WTC11 (cell line): ENCODE results near the gene CCDC9. TPM values are rescaled to one million over a fixed set of nuclear protein-coding genes. Genes with fewer than 3 reads are reported as not detected.

Experiments used
- ATAC-seq: fragments of 200-7000 bp; cut with Tn5 transposase; 2 replicates; pipeline ENCODE4 v1.10.0; 2021; ENCODE audit warnings: mild to moderate bottlenecking, moderate library complexity
- CTCF ChIA-PET: fragments of 300-600 bp; sonication (Branson Sonifier 250); formaldehyde crosslinking; loops from one replicate; lab custom pipeline; 2021; ENCODE audit warnings: antibody characterized with exemption; lab: Charles Lee
- POLR2A ChIA-PET: fragments of 350-600 bp; sonication (Branson Sonifier 250); formaldehyde crosslinking; loops from one replicate; lab custom pipeline; 2021; ENCODE audit warnings: antibody characterized with exemption; lab: Charles Lee
- DNase-seq: peaks from one replicate; pipeline ENCODE4 v3.0.0; 2021; ENCODE audit warnings: low spot score
- H3K27ac Mint-ChIP-seq: 2 replicates; pipeline ENCODE4 v1.8.0; 2021; ENCODE audit warnings: mixed read lengths
- H3K27me3 Mint-ChIP-seq: 2 replicates; pipeline ENCODE4 v1.8.0; 2021; ENCODE audit warnings: low read depth, mild to moderate bottlenecking, moderate library complexity, mixed read lengths
- H3K36me3 Mint-ChIP-seq: 2 replicates; pipeline ENCODE4 v1.8.0; 2021; ENCODE audit warnings: mixed read lengths
- H3K4me1 Mint-ChIP-seq: 2 replicates; pipeline ENCODE4 v1.8.0; 2022; ENCODE audit warnings: mixed read lengths
- H3K4me3 Mint-ChIP-seq: 2 replicates; pipeline ENCODE4 v1.8.0; 2021; ENCODE audit warnings: mild to moderate bottlenecking, moderate library complexity, mixed read lengths
- H3K9me3 Mint-ChIP-seq: 2 replicates; pipeline ENCODE4 v1.8.0; 2021; ENCODE audit warnings: mixed read lengths
- AFF4 ChIP-seq: sonication (generic); formaldehyde crosslinking; IDR thresholded peaks from 2 replicates; pipeline ENCODE4 v1.8.1; 2023; ENCODE audit warnings: mild to moderate bottlenecking, missing genetic modification reagents, borderline replicate concordance
- ATF1 ChIP-seq: sonication (generic); formaldehyde crosslinking; IDR thresholded peaks from 2 replicates; pipeline ENCODE4 v1.8.1; 2023; ENCODE audit warnings: mild to moderate bottlenecking, moderate library complexity, missing genetic modification reagents
- ATF2 ChIP-seq: sonication (generic); formaldehyde crosslinking; IDR thresholded peaks from 2 replicates; pipeline ENCODE4 v1.8.1; 2022; ENCODE audit warnings: low read depth, missing genetic modification reagents, borderline replicate concordance
- ATF3 ChIP-seq: sonication (generic); formaldehyde crosslinking; conservative IDR thresholded peaks from 2 replicates; pipeline ENCODE4 v1.8.1; 2022; ENCODE audit warnings: mild to moderate bottlenecking, missing genetic modification reagents
- ATF6 ChIP-seq: sonication (generic); formaldehyde crosslinking; IDR thresholded peaks from 2 replicates; pipeline ENCODE4 v1.8.1; 2023; ENCODE audit warnings: mild to moderate bottlenecking, missing genetic modification reagents
- ESRRA ChIP-seq: sonication (generic); formaldehyde crosslinking; IDR thresholded peaks from 2 replicates; pipeline ENCODE4 v1.8.1; 2022; ENCODE audit warnings: mild to moderate bottlenecking, missing genetic modification reagents, borderline replicate concordance
- FOXJ3 ChIP-seq: sonication (generic); formaldehyde crosslinking; IDR thresholded peaks from 2 replicates; pipeline ENCODE4 v1.9.0; 2021; ENCODE audit warnings: missing genetic modification reagents, mild to moderate bottlenecking, borderline replicate concordance
- GRHL2 ChIP-seq: fragments of 250-450 bp; sonication (Bioruptor Pico); IDR thresholded peaks from 2 replicates; pipeline ENCODE4 v1.8.0; 2022; ENCODE audit warnings: mild to moderate bottlenecking, moderate library complexity; ENCODE audit not compliant: insufficient replicate concordance, severe bottlenecking
- IRF1 ChIP-seq: sonication (generic); formaldehyde crosslinking; IDR thresholded peaks from 2 replicates; pipeline ENCODE4 v1.8.0; 2023; ENCODE audit warnings: missing genetic modification reagents
- IRF2 ChIP-seq: sonication (generic); formaldehyde crosslinking; IDR thresholded peaks from 2 replicates; pipeline ENCODE4 v1.8.0; 2022; ENCODE audit warnings: low read depth, missing genetic modification reagents, borderline replicate concordance
- MXD4 ChIP-seq: fragments of 250-450 bp; sonication (Bioruptor Pico); IDR thresholded peaks from 2 replicates; pipeline ENCODE4 v1.8.0; 2021; ENCODE audit warnings: mild to moderate bottlenecking, moderate library complexity, borderline replicate concordance
- OVOL2 ChIP-seq: fragments of 250-450 bp; sonication (Bioruptor Pico); IDR thresholded peaks from 2 replicates; pipeline ENCODE4 v1.9.0; 2021; ENCODE audit warnings: mild to moderate bottlenecking, borderline replicate concordance
- PREB ChIP-seq: sonication (generic); formaldehyde crosslinking; IDR thresholded peaks from 2 replicates; pipeline ENCODE4 v1.8.1; 2022; ENCODE audit warnings: mild to moderate bottlenecking, missing genetic modification reagents, moderate library complexity, borderline replicate concordance
- USF2 ChIP-seq: sonication (generic); formaldehyde crosslinking; IDR thresholded peaks from 2 replicates; pipeline ENCODE4 v1.8.1; 2023; ENCODE audit warnings: mild to moderate bottlenecking, missing genetic modification reagents, moderate library complexity
- ZNF232 ChIP-seq: sonication (generic); formaldehyde crosslinking; IDR thresholded peaks from 2 replicates; pipeline ENCODE4 v1.8.0; 2022; ENCODE audit warnings: mild to moderate bottlenecking, missing genetic modification reagents
- ZNF423 ChIP-seq: fragments of 250-450 bp; sonication (Bioruptor Pico); IDR thresholded peaks from 2 replicates; pipeline ENCODE4 v2.1.2; 2022; ENCODE audit warnings: mild to moderate bottlenecking, moderate library complexity
- ZNF512 ChIP-seq: sonication (generic); formaldehyde crosslinking; IDR thresholded peaks from 2 replicates; pipeline ENCODE4 v1.8.1; 2022; ENCODE audit warnings: missing genetic modification reagents, borderline replicate concordance
- ZNF671 ChIP-seq: fragments of 250-450 bp; sonication (Bioruptor Pico); IDR thresholded peaks from 2 replicates; pipeline ENCODE4 v1.8.0; 2021; ENCODE audit warnings: mild to moderate bottlenecking
- ZSCAN18 ChIP-seq: fragments of 250-450 bp; sonication (Bioruptor Pico); IDR thresholded peaks from 2 replicates; pipeline ENCODE4 v2.1.2; 2022; ENCODE audit warnings: mild to moderate bottlenecking, moderate library complexity
- total RNA-seq: library from RNA; stranded (reverse); gene quantifications from 3 replicates; pipeline ENCODE4 v1.2.3, GENCODE V29; 2021

The CCDC9 gene
- total RNA-seq, 1 experiment from 2014 or later: 37.7 TPM

- TF ChIP-seq ZNF512 (CRISPR knock-in tag) (no peak), ATF3 (peak; percentile 70; the same call in 1 of the 2 replicates), MXD4 (no peak), ZSCAN18 (CRISPR knock-in tag) (no peak), IRF1 (CRISPR knock-in tag) (no peak), ATF6 (CRISPR knock-in tag) (no peak), OVOL2 (CRISPR knock-in tag) (no peak), ATF1 (CRISPR knock-in tag) (no peak), ZNF423 (CRISPR knock-in tag) (no peak), IRF2 (no peak), GRHL2 (CRISPR knock-in tag) (no peak), USF2 (CRISPR knock-in tag) (0 out of 2 replicates have a peak, but pooled peaks have one; percentile 6), ESRRA (no peak), ZNF232 (CRISPR knock-in tag) (no peak), ZNF671 (CRISPR knock-in tag) (no peak), FOXJ3 (CRISPR knock-in tag) (no peak)
These were observed 527 bp downstream of the CCDC9 start (continued) for GRCh38 chr19:47256693-47257410.

- CTCF ChIA-PET: interaction anchor here (1.2 to 2.8 kb wide), 13 partner anchors 10 to 258 kb away, joined by 3 to 69 read pairs (median 9); partner anchors contain the start of genes DHX34, INAFM1 and SAE1
- Mint-ChIP-seq H3K36me3 (peaks cover 36% of the 10 kb centered on the region), H3K27me3 (peaks cover 12% of the 10 kb centered on the region), H3K4me3 (peak overlapping the region; percentile 87), H3K9me3 (no peaks in the 10 kb centered on the region), H3K27ac (peak overlapping the region; percentile 97), H3K4me1 (peaks cover 12% of the 10 kb centered on the region)
- peak; percentile 12 for ATAC-seq
- no peak for DNase-seq
- POLR2A ChIA-PET: interaction anchor here (0.6 to 3.1 kb wide), 13 partner anchors 9 to 411 kb away, joined by 3 to 46 read pairs (median 9); partner anchors contain the start of genes DHX34, INAFM1 and ZC3H4
- TF ChIP-seq ATF1 (CRISPR knock-in tag) (no peak), AFF4 (no peak), PREB (CRISPR knock-in tag) (no peak), FOXJ3 (CRISPR knock-in tag) (no peak), ATF2 (CRISPR knock-in tag) (no peak)
These were observed 1.3 kb downstream of the CCDC9 start for GRCh38 chr19:47257411-47258169.
